IgD-negative memory B cell (primary cell): ENCODE data around the gene NMNAT3. TPM values are rescaled to one million over a fixed set of nuclear protein-coding genes. Genes with fewer than 3 reads are reported as not detected.

Source experiments
- H3K27ac Mint-ChIP-seq, 3 donors: one replicate each; pipeline ENCODE4 v1.8.0; 2020 to 2022; ENCODE audit warnings: mild to moderate bottlenecking in 3 of 3, mixed read lengths in 3 of 3, moderate library complexity in 1 of 3
- H3K27me3 Mint-ChIP-seq: one replicate; pipeline ENCODE4 v1.8.0; 2021; ENCODE audit warnings: mixed read lengths
- H3K36me3 Mint-ChIP-seq: one replicate; pipeline ENCODE4 v1.8.0; 2020; ENCODE audit warnings: mild to moderate bottlenecking, mixed read lengths
- H3K4me1 Mint-ChIP-seq, 3 donors: one replicate each; pipeline ENCODE4 v1.8.0; 2020 to 2022; ENCODE audit warnings: mixed read lengths in 3 of 3, mild to moderate bottlenecking in 1 of 3
- H3K4me3 Mint-ChIP-seq, 4 donors: one replicate each; pipeline ENCODE4 v1.8.0; 2020 to 2022; ENCODE audit warnings: mild to moderate bottlenecking in 4 of 4, mixed read lengths in 4 of 4, moderate library complexity in 3 of 4
- H3K9me3 Mint-ChIP-seq, 3 donors: one replicate each; pipeline ENCODE4 v1.8.0; 2020 to 2021; ENCODE audit warnings: mixed read lengths in 3 of 3, mild to moderate bottlenecking in 1 of 3
- polyA plus RNA-seq: library from polyadenylated mRNA; unstranded; fragments of 300-500 nt; fragmentation: Illumina TruSeq; gene quantifications from one replicate; pipeline ENCODE4 v1.2.3, GENCODE V29; 2021

NMNAT3 gene
- polyA plus RNA-seq, 1 donor from 2014 or later: 0.89 TPM

- Mint-ChIP-seq H3K27me3 (no peaks in the 10 kb centered on the region), H3K9me3 (no peaks in the 10 kb centered on the region), H3K4me3 (no peak overlapping the region), H3K4me1 (no peaks in the 10 kb centered on the region), H3K27ac (no peak overlapping the region), H3K36me3 (no peaks in the 10 kb centered on the region)
Measured at GRCh38 chr3:139561255-139561817, 116.4 kb downstream of the NMNAT3 start.

GRCh38 chr3:139560411-139560810 lies 117.4 kb downstream of the NMNAT3 start:
- no peak overlapping the region for H3K27ac Mint-ChIP-seq
- H3K27me3 Mint-ChIP-seq: no peaks in the 10 kb centered on the region
- H3K4me3 Mint-ChIP-seq: no peak overlapping the region
- H3K9me3 Mint-ChIP-seq: no peaks in the 10 kb centered on the region
- no peaks in the 10 kb centered on the region for H3K4me1 Mint-ChIP-seq
- no peaks in the 10 kb centered on the region for H3K36me3 Mint-ChIP-seq

GRCh38 chr3:139559541-139559940 lies 118.2 kb downstream of the NMNAT3 start:
- Mint-ChIP-seq H3K9me3 (no peaks in the 10 kb centered on the region), H3K4me3 (no peak overlapping the region), H3K27me3 (no peaks in the 10 kb centered on the region), H3K27ac (no peak overlapping the region), H3K36me3 (no peaks in the 10 kb centered on the region), H3K4me1 (no peaks in the 10 kb centered on the region)

GRCh38 chr3:139558351-139559266 lies 119.2 kb downstream of the NMNAT3 start:
- peaks cover 0 to under 1% (median 0%) of the 10 kb centered on the region in 3 donors for H3K9me3 Mint-ChIP-seq
- H3K36me3 Mint-ChIP-seq: no peaks in the 10 kb centered on the region
- H3K27me3 Mint-ChIP-seq: no peaks in the 10 kb centered on the region
- H3K4me3 Mint-ChIP-seq: no peak overlapping the region
- H3K27ac Mint-ChIP-seq: no peak overlapping the region
- H3K4me1 Mint-ChIP-seq: no peaks in the 10 kb centered on the region

- H3K36me3 Mint-ChIP-seq: no peaks in the 10 kb centered on the region
- no peak overlapping the region for H3K4me3 Mint-ChIP-seq
- no peaks in the 10 kb centered on the region for H3K4me1 Mint-ChIP-seq
- H3K27ac Mint-ChIP-seq: no peak overlapping the region
- peaks cover 0 to 2% (median 0%) of the 10 kb centered on the region in 3 donors for H3K9me3 Mint-ChIP-seq
- H3K27me3 Mint-ChIP-seq: peaks cover 2% of the 10 kb centered on the region
Measured at GRCh38 chr3:139557041-139557440, 120.7 kb downstream of the NMNAT3 start.

- Mint-ChIP-seq H3K4me1 (no peaks in the 10 kb centered on the region), H3K27ac (no peak overlapping the region), H3K27me3 (peaks cover 2% of the 10 kb centered on the region), H3K9me3 (peaks cover 0 to 2% (median 0%) of the 10 kb centered on the region in 3 donors), H3K4me3 (no peak overlapping the region), H3K36me3 (no peaks in the 10 kb centered on the region)
Measured at GRCh38 chr3:139555249-139555648, 122.5 kb downstream of the NMNAT3 start.

GRCh38 chr3:139554628-139555027 lies 123.1 kb downstream of the NMNAT3 start:
- Mint-ChIP-seq H3K4me3 (no peak overlapping the region), H3K4me1 (no peaks in the 10 kb centered on the region), H3K36me3 (no peaks in the 10 kb centered on the region), H3K27ac (no peak overlapping the region), H3K9me3 (peaks cover 0 to 6% (median 0%) of the 10 kb centered on the region in 3 donors), H3K27me3 (peaks cover 4% of the 10 kb centered on the region)

- Mint-ChIP-seq H3K27ac (no peak overlapping the region), H3K4me3 (no peak overlapping the region), H3K27me3 (peaks cover 7% of the 10 kb centered on the region), H3K4me1 (no peaks in the 10 kb centered on the region), H3K9me3 (peaks cover 0 to 6% (median 0%) of the 10 kb centered on the region in 3 donors), H3K36me3 (no peaks in the 10 kb centered on the region)
Measured at GRCh38 chr3:139552632-139553365, 125.0 kb downstream of the NMNAT3 start.

GRCh38 chr3:139548801-139549200 lies 129.0 kb downstream of the NMNAT3 start:
- Mint-ChIP-seq H3K27ac (no peak overlapping the region), H3K9me3 (peaks cover 0 to 6% (median 0%) of the 10 kb centered on the region in 3 donors), H3K4me1 (no peaks in the 10 kb centered on the region), H3K36me3 (no peaks in the 10 kb centered on the region), H3K4me3 (no peak overlapping the region), H3K27me3 (peaks cover 7% of the 10 kb centered on the region)

GRCh38 chr3:139547666-139548065 lies 130.1 kb downstream of the NMNAT3 start:
- Mint-ChIP-seq H3K36me3 (no peaks in the 10 kb centered on the region), H3K27me3 (peaks cover 10% of the 10 kb centered on the region), H3K9me3 (peaks cover 0 to 3% (median 0%) of the 10 kb centered on the region in 3 donors), H3K4me1 (no peaks in the 10 kb centered on the region), H3K27ac (no peak overlapping the region), H3K4me3 (no peak overlapping the region)

- Mint-ChIP-seq H3K27me3 (peaks cover 18% of the 10 kb centered on the region), H3K4me1 (no peaks in the 10 kb centered on the region), H3K27ac (no peak overlapping the region), H3K4me3 (no peak overlapping the region), H3K36me3 (no peaks in the 10 kb centered on the region), H3K9me3 (peaks cover 0 to 3% (median 2%) of the 10 kb centered on the region in 3 donors)
Measured at GRCh38 chr3:139546772-139547171, 131.0 kb downstream of the NMNAT3 start.

GRCh38 chr3:139541532-139542288 lies 136.1 kb downstream of the NMNAT3 start:
- Mint-ChIP-seq H3K4me3 (no peak overlapping the region), H3K36me3 (no peaks in the 10 kb centered on the region), H3K9me3 (peaks cover 0 to 2% (median 0%) of the 10 kb centered on the region in 3 donors), H3K27ac (no peak overlapping the region), H3K4me1 (peaks cover 0 to 5% (median 5%) of the 10 kb centered on the region in 3 donors), H3K27me3 (peaks cover 42% of the 10 kb centered on the region)

GRCh38 chr3:139540651-139541531 lies 136.9 kb downstream of the NMNAT3 start:
- no peaks in the 10 kb centered on the region for H3K36me3 Mint-ChIP-seq
- H3K9me3 Mint-ChIP-seq: peaks cover 0 to 2% (median 0%) of the 10 kb centered on the region in 3 donors
- H3K4me1 Mint-ChIP-seq: peaks cover 0 to 5% (median 5%) of the 10 kb centered on the region in 3 donors
- H3K27me3 Mint-ChIP-seq: peaks cover 42% of the 10 kb centered on the region
- H3K4me3 Mint-ChIP-seq: no peak overlapping the region
- no peak overlapping the region for H3K27ac Mint-ChIP-seq

- Mint-ChIP-seq H3K27me3 (peaks cover 42% of the 10 kb centered on the region), H3K4me1 (peaks cover 0 to 5% (median 5%) of the 10 kb centered on the region in 3 donors), H3K36me3 (no peaks in the 10 kb centered on the region), H3K27ac (no peak overlapping the region), H3K9me3 (peaks cover 0 to 2% (median 0%) of the 10 kb centered on the region in 3 donors), H3K4me3 (no peak overlapping the region)
Measured at GRCh38 chr3:139538733-139539132, 139.0 kb downstream of the NMNAT3 start.
